ENCODE measurements around the gene DPY19L1.

The DPY19L1 gene

DNA sequence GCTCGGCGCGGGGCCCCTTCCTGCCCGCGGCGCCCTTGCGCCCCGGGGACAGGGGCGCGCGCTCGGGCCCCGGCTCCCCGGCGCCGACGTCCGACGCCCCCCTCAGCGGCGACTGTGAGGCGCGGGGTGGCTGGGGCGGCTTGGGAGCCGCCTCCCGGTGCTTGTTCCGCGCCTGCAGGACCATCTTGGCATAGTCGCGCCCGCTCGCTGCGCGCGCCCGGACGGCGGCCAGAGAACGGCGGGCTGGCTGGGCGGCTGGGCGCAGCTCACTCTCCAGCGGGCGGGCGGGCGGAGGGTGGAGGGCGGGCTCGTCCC lies at the start of gene DPY19L1:
Gene DPY19L1, minus strand, starts transcription at position 275 of the 315 bp plus-strand sequence. Its CDS starts 91 bp downstream, at position 184.
- no peak for TF ChIP-seq TEAD4 (IDR thresholded peaks at IDR 0.05)
- TF ChIP-seq CEBPB (IDR thresholded peaks at IDR 0.05) = no peak
- TF ChIP-seq CREB1 (IDR thresholded peaks at IDR 0.05; ENCODE audit: low read depth) = no peak
- TF ChIP-seq, protein P1, sequence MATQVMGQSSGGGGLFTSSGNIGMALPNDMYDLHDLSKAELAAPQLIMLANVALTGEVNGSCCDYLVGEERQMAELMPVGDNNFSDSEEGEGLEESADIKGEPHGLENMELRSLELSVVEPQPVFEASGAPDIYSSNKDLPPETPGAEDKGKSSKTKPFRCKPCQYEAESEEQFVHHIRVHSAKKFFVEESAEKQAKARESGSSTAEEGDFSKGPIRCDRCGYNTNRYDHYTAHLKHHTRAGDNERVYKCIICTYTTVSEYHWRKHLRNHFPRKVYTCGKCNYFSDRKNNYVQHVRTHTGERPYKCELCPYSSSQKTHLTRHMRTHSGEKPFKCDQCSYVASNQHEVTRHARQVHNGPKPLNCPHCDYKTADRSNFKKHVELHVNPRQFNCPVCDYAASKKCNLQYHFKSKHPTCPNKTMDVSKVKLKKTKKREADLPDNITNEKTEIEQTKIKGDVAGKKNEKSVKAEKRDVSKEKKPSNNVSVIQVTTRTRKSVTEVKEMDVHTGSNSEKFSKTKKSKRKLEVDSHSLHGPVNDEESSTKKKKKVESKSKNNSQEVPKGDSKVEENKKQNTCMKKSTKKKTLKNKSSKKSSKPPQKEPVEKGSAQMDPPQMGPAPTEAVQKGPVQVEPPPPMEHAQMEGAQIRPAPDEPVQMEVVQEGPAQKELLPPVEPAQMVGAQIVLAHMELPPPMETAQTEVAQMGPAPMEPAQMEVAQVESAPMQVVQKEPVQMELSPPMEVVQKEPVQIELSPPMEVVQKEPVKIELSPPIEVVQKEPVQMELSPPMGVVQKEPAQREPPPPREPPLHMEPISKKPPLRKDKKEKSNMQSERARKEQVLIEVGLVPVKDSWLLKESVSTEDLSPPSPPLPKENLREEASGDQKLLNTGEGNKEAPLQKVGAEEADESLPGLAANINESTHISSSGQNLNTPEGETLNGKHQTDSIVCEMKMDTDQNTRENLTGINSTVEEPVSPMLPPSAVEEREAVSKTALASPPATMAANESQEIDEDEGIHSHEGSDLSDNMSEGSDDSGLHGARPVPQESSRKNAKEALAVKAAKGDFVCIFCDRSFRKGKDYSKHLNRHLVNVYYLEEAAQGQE (IDR thresholded peaks at IDR 0.05; ENCODE audit: low read depth) = no peak
- no peak; the same call in 1 of the 2 replicates for TF ChIP-seq TAF1 (IDR thresholded peaks at IDR 0.05; ENCODE audit: low read depth)
- no peak for TF ChIP-seq YY1 (IDR thresholded peaks at IDR 0.05; ENCODE audit: low read depth)
- no peak for TF ChIP-seq FOXM1 (IDR thresholded peaks at IDR 0.05; ENCODE audit: borderline replicate concordance, low read depth)
- TF ChIP-seq NFIC (IDR thresholded peaks at IDR 0.05) = no peak
- TF ChIP-seq RAD21 (IDR thresholded peaks at IDR 0.05; ENCODE audit: low read depth) = no peak
- no peak for TF ChIP-seq EP300 (IDR thresholded peaks at IDR 0.05; ENCODE audit: borderline replicate concordance)
- TF ChIP-seq ZBTB7A (IDR thresholded peaks at IDR 0.05; ENCODE audit: low read depth) = no peak

DNA sequence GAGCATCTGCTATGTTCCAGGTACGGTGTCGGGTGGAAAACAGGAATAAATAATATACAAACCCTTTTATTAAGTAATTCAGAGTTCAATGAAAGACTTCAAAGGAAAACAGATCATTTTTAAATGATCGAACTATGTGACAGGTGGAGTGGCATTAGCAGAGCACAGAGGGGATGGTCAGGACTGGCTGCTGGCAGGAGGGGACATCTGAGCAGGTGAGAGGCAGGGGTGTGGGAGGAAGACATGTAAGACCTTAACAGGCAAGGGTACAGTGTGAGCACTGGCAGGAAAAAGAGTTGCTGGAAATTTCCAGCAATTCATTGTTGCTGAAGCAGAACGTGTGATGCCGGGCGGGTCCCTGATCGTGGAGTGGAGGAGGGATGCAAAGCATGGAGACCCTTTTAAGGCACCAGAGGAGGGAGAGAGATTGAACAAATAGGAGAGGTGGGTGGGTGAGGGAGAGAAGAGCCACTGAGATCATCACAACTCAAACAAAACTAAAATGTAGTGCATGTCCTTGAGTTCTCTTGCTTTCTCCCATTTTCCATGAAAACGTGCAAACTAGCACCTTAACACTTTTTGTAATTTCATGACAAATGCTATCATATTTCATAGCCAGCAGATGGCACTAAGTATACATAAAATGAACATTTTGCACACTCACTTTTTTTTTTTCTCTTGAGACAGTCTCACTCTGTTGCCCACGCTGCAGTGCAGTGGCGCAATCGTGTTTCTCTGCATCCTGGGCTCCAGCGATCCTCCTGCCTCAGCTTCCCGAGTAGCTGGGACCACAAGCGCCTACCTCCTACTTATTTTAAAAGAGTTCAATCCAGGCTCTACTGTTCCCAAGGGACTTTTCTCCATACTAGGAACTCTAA lies 35.9 kb upstream of the DPY19L1 start:
- peak; percentile 38 for TF ChIP-seq RAD21 (IDR thresholded peaks at IDR 0.05; ENCODE audit: low read depth)
- peak; percentile 65 for TF ChIP-seq CEBPB (IDR thresholded peaks at IDR 0.05)

DNA sequence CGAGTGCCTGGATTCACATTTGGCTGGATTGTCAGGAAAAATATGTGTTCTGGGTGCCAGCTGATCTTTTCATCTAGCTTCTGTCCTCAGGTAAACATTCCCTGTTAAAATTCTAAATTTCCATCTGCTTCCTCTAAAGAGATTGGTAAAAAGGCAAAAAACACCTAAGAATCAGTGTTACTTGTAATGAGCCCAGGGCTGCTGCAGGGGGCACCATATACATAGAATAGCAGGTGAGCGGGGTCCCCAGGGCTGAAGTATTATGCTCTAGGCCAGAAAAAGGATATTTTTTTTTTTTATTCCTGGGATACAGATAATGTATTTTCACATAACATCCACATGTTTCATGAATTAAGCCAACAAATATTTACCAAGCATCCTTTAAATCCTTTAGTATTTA lies 18.4 kb upstream of the DPY19L1 start:
- peak; percentile 43 for TF ChIP-seq RAD21 (IDR thresholded peaks at IDR 0.05; ENCODE audit: low read depth)

DNA sequence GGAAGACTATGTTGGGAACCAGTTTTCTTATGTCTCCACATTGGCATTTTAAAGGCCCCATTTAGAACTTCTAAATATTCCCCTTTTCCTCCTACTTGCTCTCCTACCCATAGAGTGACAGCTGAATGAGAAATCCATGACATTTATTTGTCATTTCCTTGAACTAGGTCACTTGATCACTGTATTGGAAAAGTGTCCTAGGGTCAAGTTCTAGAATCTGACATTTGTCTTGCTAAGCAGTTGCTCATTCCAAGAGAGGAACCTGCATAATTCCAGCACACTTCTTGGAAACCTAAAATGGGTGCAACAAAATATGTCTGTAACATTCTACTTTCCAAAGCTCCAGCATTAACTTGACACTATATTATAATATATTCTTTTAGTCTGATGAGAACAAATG lies 3.6 kb upstream of the DPY19L1 start:
- no peak for TF ChIP-seq FOXM1 (IDR thresholded peaks at IDR 0.05; ENCODE audit: borderline replicate concordance, low read depth)
- TF ChIP-seq TAF1 (IDR thresholded peaks at IDR 0.05; ENCODE audit: low read depth) = no peak
- TF ChIP-seq NFIC (IDR thresholded peaks at IDR 0.05) = no peak
- TF ChIP-seq, protein P2, sequence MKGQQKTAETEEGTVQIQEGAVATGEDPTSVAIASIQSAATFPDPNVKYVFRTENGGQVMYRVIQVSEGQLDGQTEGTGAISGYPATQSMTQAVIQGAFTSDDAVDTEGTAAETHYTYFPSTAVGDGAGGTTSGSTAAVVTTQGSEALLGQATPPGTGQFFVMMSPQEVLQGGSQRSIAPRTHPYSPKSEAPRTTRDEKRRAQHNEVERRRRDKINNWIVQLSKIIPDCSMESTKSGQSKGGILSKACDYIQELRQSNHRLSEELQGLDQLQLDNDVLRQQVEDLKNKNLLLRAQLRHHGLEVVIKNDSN (IDR thresholded peaks at IDR 0.05) = no peak
- TF ChIP-seq CEBPB (IDR thresholded peaks at IDR 0.05) = no peak

DNA sequence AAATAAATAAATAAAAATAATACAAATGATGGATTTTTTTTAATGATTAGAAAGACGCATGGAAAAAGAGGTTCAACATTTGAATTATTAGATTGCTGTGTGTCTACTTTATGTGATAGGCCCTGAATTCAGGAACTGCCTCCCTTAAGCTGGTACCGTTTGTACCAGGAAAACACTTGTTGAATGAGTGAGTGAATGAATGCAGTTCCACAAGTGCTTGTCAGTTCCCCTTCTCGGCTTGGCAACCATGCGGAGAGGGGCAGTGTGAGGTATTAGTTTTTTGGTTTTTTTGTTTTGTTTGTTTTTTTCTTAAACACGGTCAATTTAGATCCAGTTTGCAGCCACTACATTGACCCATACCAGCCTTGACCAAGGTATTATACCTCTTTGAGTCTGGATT lies 2.1 kb upstream of the DPY19L1 start:
- TF ChIP-seq CREB1 (IDR thresholded peaks at IDR 0.05; ENCODE audit: low read depth) (no peak), NFIC (IDR thresholded peaks at IDR 0.05) (no peak), TCF12 (IDR thresholded peaks at IDR 0.05; ENCODE audit: low read depth) (no peak)
- TF ChIP-seq, protein P1 (IDR thresholded peaks at IDR 0.05; ENCODE audit: low read depth) = no peak
- TF ChIP-seq, protein P3, sequence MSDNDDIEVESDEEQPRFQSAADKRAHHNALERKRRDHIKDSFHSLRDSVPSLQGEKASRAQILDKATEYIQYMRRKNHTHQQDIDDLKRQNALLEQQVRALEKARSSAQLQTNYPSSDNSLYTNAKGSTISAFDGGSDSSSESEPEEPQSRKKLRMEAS (IDR thresholded peaks at IDR 0.05) = no peak

DNA sequence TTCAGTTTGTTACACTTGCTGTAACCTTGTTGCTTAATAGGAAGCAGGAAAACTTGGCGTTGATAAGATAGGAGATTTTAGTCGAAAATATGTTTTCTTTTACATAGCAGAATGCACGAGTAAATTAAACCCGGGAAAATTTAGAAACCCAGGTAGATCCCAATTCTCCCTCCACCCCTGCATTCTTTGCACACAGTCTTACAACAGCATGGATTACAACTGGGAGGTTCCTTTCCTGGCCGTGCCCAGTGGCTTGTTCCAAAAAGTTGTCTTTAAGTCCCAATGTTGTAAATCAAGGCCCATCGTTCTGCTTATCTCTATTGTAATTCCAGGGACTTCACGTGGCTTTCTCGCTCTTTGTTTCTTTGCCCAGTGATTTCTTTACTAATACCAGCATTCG lies 1.1 kb upstream of the DPY19L1 start:
- TF ChIP-seq, protein P3 (IDR thresholded peaks at IDR 0.05) = no peak
- TF ChIP-seq RAD21 (IDR thresholded peaks at IDR 0.05; ENCODE audit: low read depth) = no peak
- TF ChIP-seq EP300 (IDR thresholded peaks at IDR 0.05; ENCODE audit: borderline replicate concordance) = no peak
- no peak for TF ChIP-seq ZBTB7A (IDR thresholded peaks at IDR 0.05; ENCODE audit: low read depth)
- no peak for TF ChIP-seq CREB1 (IDR thresholded peaks at IDR 0.05; ENCODE audit: low read depth)
- no peak for TF ChIP-seq CEBPB (IDR thresholded peaks at IDR 0.05)
- no peak for TF ChIP-seq TCF12 (IDR thresholded peaks at IDR 0.05; ENCODE audit: low read depth)
- TF ChIP-seq, protein P1 (IDR thresholded peaks at IDR 0.05; ENCODE audit: low read depth) = no peak
- TF ChIP-seq NFIC (IDR thresholded peaks at IDR 0.05) = no peak
